HG03575 (cell line): ENCODE results near the gene RASGRP2.
"Not testable (repeated sequence)": the region's sequence is repeated elsewhere in the genome, so short reads cannot be mapped to it uniquely, and the experiment has no call there.

Source experiments
- ATAC-seq: cut with Tn5 transposase; IDR thresholded peaks from one replicate; pipeline ENCODE4 v1.9.1; 2021; ENCODE audit not compliant: unreplicated experiment, insufficient number of reproducible peaks, low FRiP score; ENCODE audit errors: extremely low read depth

The RASGRP2 gene

GRCh38 chr11:64711138-64711955 lies 32.6 kb downstream of the RASGRP2 start:
- no peak for ATAC-seq

GRCh38 chr11:64710418-64711137 lies 33.4 kb downstream of the RASGRP2 start:
- ATAC-seq: no peak

GRCh38 chr11:64705501-64705900 lies 38.4 kb downstream of the RASGRP2 start:
- no peak for ATAC-seq

- ATAC-seq: no peak
Observed at GRCh38 chr11:64703048-64703447, 40.9 kb downstream of the RASGRP2 start.

DNA sequence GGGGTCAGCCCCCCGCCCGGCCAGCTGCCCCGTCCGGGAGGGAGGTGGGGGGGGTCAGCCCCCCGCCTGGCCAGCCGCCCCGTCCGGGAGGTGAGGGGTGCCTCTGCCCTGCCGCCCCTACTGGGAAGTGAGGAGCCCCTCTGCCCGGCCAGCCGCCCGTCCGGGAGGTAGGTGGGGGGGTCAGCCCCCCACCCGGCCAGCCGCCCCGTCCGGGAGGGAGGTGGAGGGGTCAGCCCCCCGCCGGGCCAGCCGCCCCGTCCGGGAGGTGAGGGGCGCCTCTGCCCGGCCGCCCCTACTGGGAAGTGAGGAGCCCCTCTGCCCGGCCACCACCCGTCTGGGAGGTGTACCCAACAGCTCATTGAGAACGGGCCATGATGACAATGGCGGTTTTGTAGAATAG lies 42.0 kb downstream of the RASGRP2 start:
- not testable (repeated sequence) for ATAC-seq

GRCh38 chr11:64698427-64698826 lies 45.5 kb downstream of the RASGRP2 start:
- no peak for ATAC-seq

DNA sequence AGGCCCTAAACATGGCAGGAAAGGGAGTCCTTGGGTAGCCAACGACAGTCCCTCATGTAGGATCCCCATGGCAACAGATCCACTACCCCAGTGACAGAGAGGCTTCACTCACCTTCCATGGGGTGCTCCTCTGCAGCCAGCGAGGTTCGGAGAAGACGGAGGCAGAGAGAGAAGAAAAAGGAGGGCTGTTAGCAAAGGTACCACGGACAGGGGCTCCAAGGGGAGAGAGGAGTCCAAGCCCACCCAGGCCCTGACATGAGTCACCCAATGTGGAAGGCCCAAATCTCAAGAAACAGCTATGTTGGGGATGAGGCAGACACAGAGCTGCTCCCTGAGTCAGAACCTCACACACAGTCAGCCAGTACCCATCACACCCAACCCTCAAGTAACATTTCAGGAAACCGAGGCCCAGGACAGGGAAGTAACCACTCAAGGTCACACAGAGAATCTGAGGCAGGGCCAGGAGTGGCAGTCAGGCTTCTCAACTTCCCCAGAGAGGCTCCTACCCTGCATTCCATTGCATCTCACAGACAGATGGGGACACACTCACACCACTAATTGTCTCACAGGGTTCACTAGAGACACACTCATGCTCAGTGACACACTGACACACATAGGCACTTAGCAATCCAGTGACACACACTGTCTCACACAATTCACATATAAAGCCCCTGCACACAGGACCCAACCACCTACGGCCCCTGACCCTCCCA lies 46.1 kb downstream of the RASGRP2 start:
- ATAC-seq: no peak

DNA sequence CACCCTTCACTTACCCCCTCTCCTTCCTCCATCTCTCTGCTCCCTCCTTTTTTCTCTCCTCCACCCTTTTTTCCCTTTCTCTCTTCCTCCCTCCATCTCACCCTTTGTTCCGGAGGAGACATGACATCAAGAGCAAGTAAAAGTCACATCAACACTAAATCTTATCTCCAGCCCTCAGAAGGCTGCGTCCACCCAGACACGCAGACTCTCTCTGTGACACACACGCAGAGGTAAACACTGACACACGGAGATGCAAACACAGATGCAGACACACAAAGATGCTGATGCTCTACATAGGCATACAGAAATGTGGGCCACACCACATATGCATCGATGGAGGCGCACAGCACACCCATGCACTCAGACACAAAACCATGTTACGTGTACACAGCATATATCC lies 47.9 kb downstream of the RASGRP2 start:
- no peak for ATAC-seq

DNA sequence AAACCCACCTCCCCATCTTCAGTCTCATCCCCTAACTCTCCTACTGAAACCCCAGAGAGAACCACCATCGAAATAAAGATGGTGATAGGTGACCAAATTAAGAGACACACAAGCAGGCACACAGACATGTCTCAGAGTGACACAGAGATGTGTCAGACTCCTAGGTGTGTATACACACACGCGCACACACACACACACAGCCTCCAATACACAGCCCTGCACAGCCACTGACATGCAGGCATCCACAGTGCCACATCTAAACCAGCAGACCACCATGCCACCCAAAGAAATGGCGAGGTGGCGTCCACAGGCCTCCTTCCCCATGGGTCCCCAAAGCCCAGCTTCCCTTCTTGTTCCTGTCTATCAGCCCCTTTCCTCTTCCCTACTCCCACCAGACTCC lies 48.4 kb downstream of the RASGRP2 start:
- ATAC-seq: no peak

GRCh38 chr11:64694821-64695365 lies 49.0 kb downstream of the RASGRP2 start:
- ATAC-seq: no peak

GRCh38 chr11:64694026-64694755 lies 49.8 kb downstream of the RASGRP2 start:
- ATAC-seq: no peak

DNA sequence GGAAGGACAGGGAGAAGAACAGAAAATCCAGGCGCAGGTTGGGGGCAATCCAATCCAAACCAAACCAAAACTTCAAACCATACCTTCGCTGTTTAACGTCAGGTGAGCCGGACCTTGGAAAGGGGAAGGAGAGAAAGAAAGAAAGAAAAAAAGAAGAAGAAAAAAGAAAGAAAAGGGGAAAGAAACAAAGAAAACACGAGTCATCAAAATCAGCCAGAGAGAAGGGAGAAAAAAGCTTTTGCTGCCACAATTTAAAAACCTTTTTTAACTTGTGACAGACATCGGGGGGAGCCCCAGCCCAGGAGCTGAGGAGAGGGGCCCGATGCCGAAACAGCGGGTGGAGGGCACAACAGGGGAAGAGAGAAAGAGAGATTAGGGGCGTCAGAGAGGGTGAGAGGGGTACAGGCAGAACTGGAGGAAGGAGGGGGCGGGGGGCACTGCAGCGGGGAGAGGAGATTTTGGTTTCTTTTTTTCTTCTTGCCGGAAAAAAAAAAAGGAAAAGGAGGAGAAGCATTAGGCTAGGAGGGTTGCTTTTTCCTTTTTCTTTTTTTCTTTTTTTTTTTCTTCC lies 51.1 kb downstream of the RASGRP2 start:
- ATAC-seq: no peak

DNA sequence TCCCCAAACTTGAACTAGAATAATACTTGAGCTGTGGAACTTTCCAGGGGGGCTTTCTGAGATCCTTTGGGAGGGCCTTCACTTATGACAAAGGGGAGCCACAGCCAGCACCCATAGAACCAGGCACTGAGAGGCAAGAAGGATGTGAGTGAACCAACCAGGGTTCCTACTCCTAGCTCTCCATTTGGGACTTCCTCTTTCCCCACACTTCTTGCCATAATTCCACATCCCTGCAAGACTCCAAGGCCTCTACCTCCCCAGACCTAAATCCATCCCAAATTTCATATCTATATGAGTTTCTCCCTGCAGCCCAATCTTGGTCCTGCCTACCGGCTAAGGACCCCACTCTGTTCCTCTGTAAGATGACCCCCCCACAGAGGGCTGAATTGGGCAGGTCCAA lies 52.4 kb downstream of the RASGRP2 start:
- ATAC-seq: no peak

- no peak for ATAC-seq
Observed at GRCh38 chr11:64690235-64690634, 53.7 kb downstream of the RASGRP2 start.

DNA sequence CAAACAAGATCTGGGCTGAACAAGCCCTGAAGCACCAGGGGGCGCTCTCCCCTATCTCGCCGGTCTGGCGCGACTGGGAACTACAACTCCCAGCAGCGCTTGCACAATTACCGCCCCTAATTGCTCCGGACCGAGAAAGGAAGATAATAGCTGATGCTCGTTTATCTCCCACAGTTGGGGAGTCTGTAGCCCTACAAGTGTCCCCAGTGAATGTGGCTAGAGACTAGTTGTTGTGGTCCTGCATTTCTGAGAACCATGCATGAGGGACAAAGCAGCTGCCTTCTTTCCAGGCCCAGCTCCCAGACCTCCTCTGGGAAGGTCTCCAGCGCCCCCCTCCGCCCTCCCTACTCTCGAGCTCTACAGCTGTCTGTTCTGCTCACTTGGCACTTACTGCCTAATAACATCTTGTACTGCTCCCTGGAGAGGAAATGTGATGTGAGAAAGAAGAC lies 55.4 kb downstream of the RASGRP2 start:
- no peak for ATAC-seq

GRCh38 chr11:64687643-64688533 lies 56.1 kb downstream of the RASGRP2 start:
- no peak for ATAC-seq

GRCh38 chr11:64687204-64687603 lies 56.7 kb downstream of the RASGRP2 start:
- ATAC-seq: no peak
